Stimulated activated CD4-positive, alpha-beta T cell treated with anti-CD3 and anti-CD28 coated beads, Interleukin-2, amount 100 ng/mL, for 24 hours (primary cell): ENCODE results near the gene TLK2.
"Not testable (repeated sequence)": the region's sequence is repeated elsewhere in the genome, so short reads cannot be mapped to it uniquely, and the experiment has no call there.

Experiments
- DNase-seq, 2 donors: peaks; one replicate each; pipeline ENCODE4 v3.0.0-alpha.2; 2020

TLK2 gene

GRCh38 chr17:62478424-62478879 lies at the start of gene TLK2:
Gene TLK2, plus strand, starts transcription at chr17:62478825. Its CDS starts 2,301 bp downstream, at chr17:62481126.
- DNase-seq = peak; percentile 76 to 81

- not testable (repeated sequence) for DNase-seq
Observed at GRCh38 chr17:62435251-62435650, 43.4 kb upstream of the TLK2 start.

- not testable (repeated sequence) for DNase-seq
Observed at GRCh38 chr17:62441181-62441580, 37.4 kb upstream of the TLK2 start.

- DNase-seq = no peak
Observed at GRCh38 chr17:62444063-62444462, 34.6 kb upstream of the TLK2 start.

- not testable (repeated sequence) for DNase-seq
Observed at GRCh38 chr17:62445791-62446190, 32.8 kb upstream of the TLK2 start.

- DNase-seq = not testable (repeated sequence)
Observed at GRCh38 chr17:62452195-62452594, 26.4 kb upstream of the TLK2 start.

- not testable (repeated sequence) for DNase-seq
Observed at GRCh38 chr17:62453041-62453440, 25.6 kb upstream of the TLK2 start.

GRCh38 chr17:62453656-62454055 lies 25.0 kb upstream of the TLK2 start:
- not testable (repeated sequence) for DNase-seq

GRCh38 chr17:62454111-62454510 lies 24.5 kb upstream of the TLK2 start:
- not testable (repeated sequence) for DNase-seq

GRCh38 chr17:62456016-62456415 lies 22.6 kb upstream of the TLK2 start:
- no peak for DNase-seq

GRCh38 chr17:62458483-62458882 lies 20.1 kb upstream of the TLK2 start:
- DNase-seq = not testable (repeated sequence)

GRCh38 chr17:62464422-62464821 lies 14.2 kb upstream of the TLK2 start:
- DNase-seq = not testable (repeated sequence)

GRCh38 chr17:62465271-62465670 lies 13.4 kb upstream of the TLK2 start:
- not testable (repeated sequence) for DNase-seq

GRCh38 chr17:62470666-62471379 lies 7.8 kb upstream of the TLK2 start:
- DNase-seq = peak; percentile 71 to 72

- not testable (repeated sequence) for DNase-seq
Observed at GRCh38 chr17:62471380-62471880, 7.2 kb upstream of the TLK2 start.

GRCh38 chr17:62473030-62473982 lies 5.3 kb upstream of the TLK2 start:
- not testable (repeated sequence) for DNase-seq

GRCh38 chr17:62477111-62477510 lies 1.5 kb upstream of the TLK2 start:
- DNase-seq = not testable (repeated sequence)

- peak; percentile 40 to 42 for DNase-seq
Observed at GRCh38 chr17:62477718-62478408, 762 bp upstream of the TLK2 start.

- DNase-seq = peak; percentile 38 to 40
Observed at GRCh38 chr17:62478880-62479638, 434 bp downstream of the TLK2 start.

- peak; percentile 23 to 38 for DNase-seq
Observed at GRCh38 chr17:62479639-62480258, 1.1 kb downstream of the TLK2 start.

GRCh38 chr17:62482553-62482952 lies 3.9 kb downstream of the TLK2 start:
- DNase-seq = not testable (repeated sequence)
